Measurements from ENCODE around the gene SGIP1.

Gene SGIP1

GRCh38 chr1:66599899-66600737 lies 66.2 kb downstream of the SGIP1 start:
- DNase-seq, result peak in 6 of 56 donors; percentile 6 to 43 (median 20)

- DNase-seq, result no peak
Measured at GRCh38 chr1:66605419-66605997, 71.6 kb downstream of the SGIP1 start.

- no peak for DNase-seq
Measured at GRCh38 chr1:66606362-66607065, 72.6 kb downstream of the SGIP1 start.

- no peak for DNase-seq
Measured at GRCh38 chr1:66607458-66607857, 73.5 kb downstream of the SGIP1 start.

GRCh38 chr1:66613187-66613586 lies 79.2 kb downstream of the SGIP1 start:
- DNase-seq, result no peak

GRCh38 chr1:66617362-66618184 lies 83.6 kb downstream of the SGIP1 start:
- no peak for DNase-seq

GRCh38 chr1:66618390-66618789 lies 84.4 kb downstream of the SGIP1 start:
- no peak for DNase-seq

GRCh38 chr1:66623812-66624211 lies 89.9 kb downstream of the SGIP1 start:
- no peak for DNase-seq

- DNase-seq, result no peak
Measured at GRCh38 chr1:66624412-66625060, 90.6 kb downstream of the SGIP1 start.

GRCh38 chr1:66626261-66626660 lies 92.3 kb downstream of the SGIP1 start:
- DNase-seq, result no peak

- no peak for DNase-seq
Measured at GRCh38 chr1:66628926-66629325, 95.0 kb downstream of the SGIP1 start.

GRCh38 chr1:66633159-66633558 lies 99.2 kb downstream of the SGIP1 start:
- no peak for DNase-seq

- DNase-seq, result no peak
Measured at GRCh38 chr1:66637146-66637545, 103.2 kb downstream of the SGIP1 start.

- DNase-seq, result no peak
Measured at GRCh38 chr1:66641891-66642473, 108.0 kb downstream of the SGIP1 start.

- DNase-seq, result no peak
Measured at GRCh38 chr1:66642992-66643391, 109.0 kb downstream of the SGIP1 start.

- no peak for DNase-seq
Measured at GRCh38 chr1:66644331-66644730, 110.4 kb downstream of the SGIP1 start.

- DNase-seq, result no peak
Measured at GRCh38 chr1:66648901-66649595, 115.1 kb downstream of the SGIP1 start.

GRCh38 chr1:66652556-66652955 lies 118.6 kb downstream of the SGIP1 start:
- peak in 30 of 56 donors; percentile 2 to 70 (median 29) for DNase-seq

GRCh38 chr1:66654643-66655042 lies 120.7 kb downstream of the SGIP1 start:
- no peak for DNase-seq

- no peak for DNase-seq
Measured at GRCh38 chr1:66671455-66671854, 137.5 kb downstream of the SGIP1 start.
